Posterior vena cava (tissue), 2 donors: ENCODE measurements around the gene DIP2C. TPM values are rescaled to one million over a fixed set of nuclear protein-coding genes. Genes with fewer than 3 reads are reported as not detected.
"Not testable (repeated sequence)": the region's sequence is repeated elsewhere in the genome, so short reads cannot be mapped to it uniquely, and the experiment has no call there.

Experiments
- DNase-seq: peaks from one replicate; pipeline ENCODE4 v3.0.0-alpha.2; 2020; ENCODE audit warnings: low spot score
- intact Hi-C, 2 donors: fragments of 100-400 bp; cut with DNase I; formaldehyde crosslinking; loops; one replicate each; pipeline versions ENCODE4 v1.14.1 to v1.14.2; 2022 to 2023
- total RNA-seq, 2 donors: library from RNA; stranded (reverse); fragmentation: NEBNext Ultra II Directional; extraction: Animal tissue kit (Norgen Biotek cat#: 25700); gene quantifications; one replicate each; pipeline ENCODE4 v1.2.1, GENCODE V29; 2021
- donor health status: DM: yes; HTN: yes; CAD: no.
- donor health status: DM: yes; HTN: yes; CAD: no.

The DIP2C gene
- total RNA-seq, 2 donors from 2014 or later, result 39.3 to 45.6 TPM

- intact Hi-C loops, result no loop called here
- DNase-seq, result peak; percentile 68
Observed at GRCh38 chr10:623477-624311, 65.8 kb downstream of the DIP2C start.

- intact Hi-C loops, result no loop called here
- peak; percentile 72 for DNase-seq
Observed at GRCh38 chr10:623014-623413, 66.5 kb downstream of the DIP2C start.

GRCh38 chr10:621981-622740 lies 67.3 kb downstream of the DIP2C start:
- DNase-seq, result peak; percentile 36

GRCh38 chr10:621513-621912 lies 68.0 kb downstream of the DIP2C start:
- DNase-seq, result peak; percentile 50
- intact Hi-C loops, result no loop called here

More at GRCh38 chr10:621981-622740, 67.3 kb downstream of the DIP2C start:
- intact Hi-C loops, result no loop called here

- intact Hi-C loops, result no loop called here
Observed at GRCh38 chr10:620971-621370, 68.5 kb downstream of the DIP2C start.

GRCh38 chr10:620417-620816 lies 69.1 kb downstream of the DIP2C start:
- intact Hi-C loops, result no loop called here
- peak; percentile 13 for DNase-seq

More at GRCh38 chr10:620971-621370, 68.5 kb downstream of the DIP2C start:
- DNase-seq, result peak; percentile 55

- intact Hi-C loops, result no loop called here
- DNase-seq, result peak; percentile 66
Observed at GRCh38 chr10:619710-620109, 69.8 kb downstream of the DIP2C start.

GRCh38 chr10:618229-618989 lies 71.1 kb downstream of the DIP2C start:
- peak; percentile 77 for DNase-seq
- intact Hi-C loops, result no loop called here

- peak; percentile 49 for DNase-seq
Observed at GRCh38 chr10:617471-617870, 72.0 kb downstream of the DIP2C start.

GRCh38 chr10:615583-616152 lies 73.8 kb downstream of the DIP2C start:
- intact Hi-C loops, result no loop called here
- DNase-seq, result peak; percentile 30

More at GRCh38 chr10:617471-617870, 72.0 kb downstream of the DIP2C start:
- intact Hi-C loops, result no loop called here

- intact Hi-C loops, result no loop called here
- DNase-seq, result peak; percentile 55
Observed at GRCh38 chr10:614790-615582, 74.5 kb downstream of the DIP2C start.

GRCh38 chr10:614139-614711 lies 75.2 kb downstream of the DIP2C start:
- peak; percentile 69 for DNase-seq
- intact Hi-C loops, result no loop called here

- DNase-seq, result peak; percentile 63
- intact Hi-C loops, result no loop called here
Observed at GRCh38 chr10:613271-614138, 76.0 kb downstream of the DIP2C start.

- intact Hi-C loops, result no loop called here
Observed at GRCh38 chr10:612696-613095, 76.8 kb downstream of the DIP2C start.

GRCh38 chr10:610642-611305 lies 78.7 kb downstream of the DIP2C start:
- intact Hi-C loops, result not testable (repeated sequence)
- peak; percentile 76 for DNase-seq

More at GRCh38 chr10:612696-613095, 76.8 kb downstream of the DIP2C start:
- DNase-seq, result peak; percentile 47

- intact Hi-C loops, result no loop called here
- peak; percentile 54 for DNase-seq
Observed at GRCh38 chr10:609868-610545, 79.5 kb downstream of the DIP2C start.
